HG02981 (cell line): ENCODE measurements around the gene KLHL30.

Experiments
- ATAC-seq: cut with Tn5 transposase; IDR thresholded peaks from one replicate; pipeline ENCODE4 v1.9.1; 2021; ENCODE audit warnings: mild to moderate bottlenecking, moderate library complexity; ENCODE audit not compliant: unreplicated experiment

Gene KLHL30

GRCh38 chr2:238172439-238172838 lies 34.0 kb downstream of the KLHL30 start:
- no peak for ATAC-seq

GRCh38 chr2:238173692-238174091 lies 35.2 kb downstream of the KLHL30 start:
- ATAC-seq = no peak

- no peak for ATAC-seq
Measured at GRCh38 chr2:238174291-238174690, 35.8 kb downstream of the KLHL30 start.

- ATAC-seq = no peak
Measured at GRCh38 chr2:238174701-238175100, 36.2 kb downstream of the KLHL30 start.

GRCh38 chr2:238176613-238177012 lies 38.1 kb downstream of the KLHL30 start:
- no peak for ATAC-seq

- no peak for ATAC-seq
Measured at GRCh38 chr2:238180554-238180953, 42.1 kb downstream of the KLHL30 start.

GRCh38 chr2:238182362-238182761 lies 43.9 kb downstream of the KLHL30 start:
- ATAC-seq = no peak

GRCh38 chr2:238183821-238184220 lies 45.4 kb downstream of the KLHL30 start:
- no peak for ATAC-seq

GRCh38 chr2:238187618-238188548 lies 49.4 kb downstream of the KLHL30 start:
- ATAC-seq = no peak

GRCh38 chr2:238190445-238190844 lies 52.0 kb downstream of the KLHL30 start:
- no peak for ATAC-seq
